Aorta (tissue), 5 donors: ENCODE results near the gene CD37. TPM values are rescaled to one million over a fixed set of nuclear protein-coding genes. Genes with fewer than 3 reads are reported as not detected.
"Not testable (repeated sequence)": the region's sequence is repeated elsewhere in the genome, so short reads cannot be mapped to it uniquely, and the experiment has no call there.

Experiments used
- ATAC-seq: fragments of 200-7000 bp; cut with Tn5 transposase; one replicate; pipeline ENCODE4 v1.9.1; 2022; ENCODE audit warnings: moderate library complexity; ENCODE audit not compliant: low FRiP score
- DNase-seq, 2 donors: peaks; one replicate each; pipeline ENCODE4 v3.0.0-alpha.2; 2020
- H3K27ac ChIP-seq, 2 donors: one replicate each; pipeline ENCODE4 v1.5.1; 2013; ENCODE audit warnings: low read length in 2 of 2, mild to moderate bottlenecking in 2 of 2, moderate library complexity in 2 of 2, control low read depth in 1 of 2, inconsistent platforms in 1 of 2, low read depth in 1 of 2
- H3K27me3 ChIP-seq, 2 donors: one replicate each; pipeline ENCODE4 v1.6.1; 2013; ENCODE audit warnings: control low read depth in 1 of 2, low read length in 1 of 2, mild to moderate bottlenecking in 1 of 2, moderate library complexity in 1 of 2; ENCODE audit not compliant: insufficient read depth in 2 of 2, control insufficient read depth in 1 of 2
- H3K36me3 ChIP-seq, 2 donors: one replicate each; pipeline ENCODE4 v1.6.1; 2013; ENCODE audit warnings: control low read depth in 1 of 2, low read length in 1 of 2, mild to moderate bottlenecking in 1 of 2; ENCODE audit not compliant: insufficient read depth in 2 of 2, control insufficient read depth in 1 of 2
- H3K4me1 ChIP-seq, 2 donors: one replicate each; pipeline ENCODE4 v1.6.1; 2013; ENCODE audit warnings: low read length in 2 of 2, control low read depth in 1 of 2, mild to moderate bottlenecking in 1 of 2, moderate library complexity in 1 of 2; ENCODE audit not compliant: insufficient read depth in 2 of 2, control insufficient read depth in 1 of 2
- H3K4me3 ChIP-seq, 2 donors: one replicate each; pipeline ENCODE4 v1.5.1; 2013; ENCODE audit warnings: low read length in 2 of 2, control low read depth in 1 of 2, mild to moderate bottlenecking in 1 of 2
- H3K9me3 ChIP-seq: one replicate; pipeline ENCODE4 v1.6.1; 2013; ENCODE audit warnings: mild to moderate bottlenecking, low read length; ENCODE audit not compliant: control insufficient read depth
- WGBS, 2 donors: extraction: QIAGEN DNeasy Blood & Tissue Kit; methylation state at CpG; one replicate each; pipeline ENCODE4 v1.1.7; 2013; 5-methylcytosine and 5-hydroxymethylcytosine counted together
- intact Hi-C, 2 donors: fragments of 100-400 bp; cut with DNase I; formaldehyde crosslinking; loops; one replicate each; pipeline versions ENCODE4 v1.14.2 to v1.15.0; 2022
- polyA plus RNA-seq, 2 donors: library from polyadenylated mRNA; stranded (reverse); fragments of 200-250 nt; gene quantifications; one replicate each; pipeline ENCODE4 v1.2.3, GENCODE V29; 2013
- total RNA-seq, 2 donors: library from RNA; stranded (reverse); fragmentation: NEBNext Ultra II Directional; extraction: Animal tissue kit (Norgen Biotek cat#: 25700); gene quantifications; one replicate each; pipeline ENCODE4 v1.2.1, GENCODE V29; 2021
- donor health status: healthy with polysubstance abuse.
- donor health status: Bipolar disorder and iron deficiency.
- donor health status: DM: no; HTN: no; CAD: no.
- donor health status: DM: no; HTN: no; CAD: no.
- donor health status: DM: yes; HTN: yes; CAD: no.

Gene CD37
- total and polyA plus RNA-seq, 4 donors = 5.2 to 40.1 (median 14.5) TPM

GRCh38 chr19:49325756-49326155 lies 9.4 kb upstream of the CD37 start:
- H3K4me3 ChIP-seq, H3K36me3 ChIP-seq, H3K27ac ChIP-seq, intact Hi-C loops, H3K27me3 ChIP-seq, H3K9me3 ChIP-seq, ATAC-seq, DNase-seq, H3K4me1 ChIP-seq: not testable (repeated sequence)
- WGBS, 2 donors = 96% methylated on average over 13 of the region's 13 CpGs

GRCh38 chr19:49326165-49326704 lies 9.0 kb upstream of the CD37 start:
- no peaks in the 10 kb centered on the region for H3K36me3 ChIP-seq
- no peak overlapping the region for H3K4me3 ChIP-seq
- intact Hi-C loops = no loop called here
- no peak overlapping the region for H3K27ac ChIP-seq
- H3K4me1 ChIP-seq = no peaks in the 10 kb centered on the region
- WGBS, 2 donors = 89 to 92% methylated on average over 3 of the region's 3 CpGs
- no peak for ATAC-seq
- H3K27me3 ChIP-seq = no peaks in the 10 kb centered on the region
- H3K9me3 ChIP-seq = no peaks in the 10 kb centered on the region
- DNase-seq = no peak

- no peaks in the 10 kb centered on the region for H3K9me3 ChIP-seq
- no peaks in the 10 kb centered on the region for H3K36me3 ChIP-seq
- 70 to 80% methylated on average over 2 of the region's 2 CpGs for WGBS, 2 donors
- H3K4me3 ChIP-seq = no peak overlapping the region
- no peaks in the 10 kb centered on the region for H3K4me1 ChIP-seq
- intact Hi-C loops = no loop called here
- DNase-seq = no peak
- H3K27ac ChIP-seq = no peak overlapping the region
- H3K27me3 ChIP-seq = no peaks in the 10 kb centered on the region
- no peak for ATAC-seq
Observed at GRCh38 chr19:49327878-49328544, 7.2 kb upstream of the CD37 start.

- Histone ChIP-seq H3K4me1 (no peaks in the 10 kb centered on the region), H3K4me3 (no peak overlapping the region), H3K9me3 (no peaks in the 10 kb centered on the region), H3K27ac (no peak overlapping the region), H3K27me3 (no peaks in the 10 kb centered on the region), H3K36me3 (no peaks in the 10 kb centered on the region)
- ATAC-seq (no peak), DNase-seq (no peak)
- intact Hi-C loops = no loop called here
- WGBS, 2 donors = 94 to 95% methylated on average over 2 of the region's 2 CpGs
Observed at GRCh38 chr19:49328741-49329140, 6.5 kb upstream of the CD37 start.

GRCh38 chr19:49331187-49331586 lies 4.0 kb upstream of the CD37 start:
- H3K4me1 ChIP-seq, intact Hi-C loops, H3K4me3 ChIP-seq, ATAC-seq, H3K9me3 ChIP-seq, H3K27ac ChIP-seq, H3K27me3 ChIP-seq, H3K36me3 ChIP-seq: not testable (repeated sequence)
- peak; percentile 4 to 5 for DNase-seq
- WGBS, 2 donors = 96% methylated on average over 4 of the region's 4 CpGs

GRCh38 chr19:49331616-49332055 lies 3.6 kb upstream of the CD37 start:
- WGBS, 2 donors = 78 to 88% methylated on average over 2 of the region's 2 CpGs
- DNase-seq = peak; percentile 54 to 58
- intact Hi-C loops = no loop called here
- H3K4me1 ChIP-seq = no peaks in the 10 kb centered on the region
- H3K36me3 ChIP-seq = no peaks in the 10 kb centered on the region
- H3K4me3 ChIP-seq = no peak overlapping the region
- no peak overlapping the region for H3K27ac ChIP-seq
- H3K9me3 ChIP-seq = no peaks in the 10 kb centered on the region
- H3K27me3 ChIP-seq = no peaks in the 10 kb centered on the region
- ATAC-seq = no peak

- H3K36me3 ChIP-seq, H3K27me3 ChIP-seq, intact Hi-C loops, ATAC-seq, H3K4me3 ChIP-seq, H3K4me1 ChIP-seq, H3K9me3 ChIP-seq, H3K27ac ChIP-seq: not testable (repeated sequence)
- DNase-seq = peak; percentile 10 to 19
- 91 to 92% methylated on average over 13 of the region's 13 CpGs for WGBS, 2 donors
Observed at GRCh38 chr19:49332691-49333417, 2.4 kb upstream of the CD37 start.

GRCh38 chr19:49333418-49333805 lies 1.8 kb upstream of the CD37 start:
- no peaks in the 10 kb centered on the region for H3K4me1 ChIP-seq
- no peak for ATAC-seq

More at GRCh38 chr19:49333418-49333805, 1.8 kb upstream of the CD37 start:
- no peak overlapping the region for H3K27ac ChIP-seq
- no peaks in the 10 kb centered on the region for H3K9me3 ChIP-seq
- no peaks in the 10 kb centered on the region for H3K27me3 ChIP-seq
- no peak overlapping the region for H3K4me3 ChIP-seq
- intact Hi-C loops = no loop called here
- no peaks in the 10 kb centered on the region for H3K36me3 ChIP-seq
- peak; percentile 26 to 42 for DNase-seq
- 73% methylated on average over 3 of the region's 3 CpGs for WGBS, 2 donors
